Activated naive CD8-positive, alpha-beta T cell treated with anti-CD3 and anti-CD28 coated beads, Interleukin-2, amount 10 ng/mL, durations not matched to agents 7 days and 5 days (primary cell): ENCODE measurements around the gene TLX1. TPM values are rescaled to one million over a fixed set of nuclear protein-coding genes. Genes with fewer than 3 reads are reported as not detected.

Source experiments
- ATAC-seq: fragments of 150-1000 bp; cut with Tn5 transposase; one replicate; pipeline ENCODE4 v1.10.0; 2021; ENCODE audit warnings: low read depth, moderate library complexity
- POLR2A ChIA-PET: fragments of 350-600 bp; sonication (Branson Sonifier 250); formaldehyde crosslinking; loops from one replicate; lab custom pipeline; 2021; ENCODE audit warnings: antibody characterized with exemption; lab: Charles Lee
- DNase-seq: peaks from one replicate; pipeline ENCODE4 v3.0.0; 2021
- H3K27ac Mint-ChIP-seq: one replicate; pipeline ENCODE4 v1.8.0; 2022; ENCODE audit warnings: mild to moderate bottlenecking, mixed read lengths
- H3K27me3 Mint-ChIP-seq: one replicate; pipeline ENCODE4 v1.8.0; 2022; ENCODE audit warnings: mild to moderate bottlenecking, moderate library complexity, mixed read lengths
- H3K36me3 Mint-ChIP-seq: one replicate; pipeline ENCODE4 v1.8.0; 2021; ENCODE audit warnings: mild to moderate bottlenecking, mixed read lengths
- H3K4me1 Mint-ChIP-seq: one replicate; pipeline ENCODE4 v1.8.0; 2021; ENCODE audit warnings: mixed read lengths
- H3K4me3 Mint-ChIP-seq: one replicate; pipeline ENCODE4 v1.8.0; 2022; ENCODE audit warnings: mild to moderate bottlenecking, moderate library complexity, mixed read lengths
- H3K9me3 Mint-ChIP-seq: one replicate; pipeline ENCODE4 v1.8.0; 2021; ENCODE audit warnings: mixed read lengths
- total RNA-seq, 2 experiments: library from RNA; stranded (reverse); gene quantifications; one replicate each; pipeline ENCODE4 v1.2.3, GENCODE V29; 2021

The TLX1 gene
- total RNA-seq, 2 experiments from 2014 or later = not detected

GRCh38 chr10:101157756-101158458, 26.8 kb downstream of the TLX1 start:
- Mint-ChIP-seq H3K9me3 (no peaks in the 10 kb centered on the region), H3K27ac (no peak overlapping the region), H3K27me3 (peaks cover 33% of the 10 kb centered on the region), H3K4me3 (no peak overlapping the region), H3K4me1 (peaks cover 7% of the 10 kb centered on the region), H3K36me3 (no peaks in the 10 kb centered on the region)
- no peak for DNase-seq
- no peak for ATAC-seq
- POLR2A ChIA-PET = no interaction called here

GRCh38 chr10:101158459-101159058, 27.5 kb downstream of the TLX1 start:
- peaks cover 7% of the 10 kb centered on the region for H3K4me1 Mint-ChIP-seq
- H3K9me3 Mint-ChIP-seq = no peaks in the 10 kb centered on the region
- no peak for ATAC-seq
- no peak overlapping the region for H3K27ac Mint-ChIP-seq
- no peaks in the 10 kb centered on the region for H3K36me3 Mint-ChIP-seq
- POLR2A ChIA-PET = no interaction called here
- DNase-seq = no peak
- no peak overlapping the region for H3K4me3 Mint-ChIP-seq
- H3K27me3 Mint-ChIP-seq = peaks cover 32% of the 10 kb centered on the region

- H3K27me3 Mint-ChIP-seq = peaks cover 38% of the 10 kb centered on the region
- peaks cover 10% of the 10 kb centered on the region for H3K4me1 Mint-ChIP-seq
- peak; percentile 68 for ATAC-seq
- peak; percentile 67 for DNase-seq
- POLR2A ChIA-PET = no interaction called here
- H3K36me3 Mint-ChIP-seq = no peaks in the 10 kb centered on the region
- no peak overlapping the region for H3K27ac Mint-ChIP-seq
- H3K4me3 Mint-ChIP-seq = no peak overlapping the region
- no peaks in the 10 kb centered on the region for H3K9me3 Mint-ChIP-seq
Observed at GRCh38 chr10:101161494-101162299, 30.6 kb downstream of the TLX1 start.

GRCh38 chr10:101162677-101163076, 31.6 kb downstream of the TLX1 start:
- Mint-ChIP-seq H3K9me3 (no peaks in the 10 kb centered on the region), H3K27me3 (peaks cover 35% of the 10 kb centered on the region), H3K27ac (no peak overlapping the region), H3K36me3 (no peaks in the 10 kb centered on the region), H3K4me1 (peaks cover 10% of the 10 kb centered on the region), H3K4me3 (no peak overlapping the region)
- ATAC-seq (no peak), DNase-seq (no peak)
- POLR2A ChIA-PET = no interaction called here

GRCh38 chr10:101164020-101164419, 32.9 kb downstream of the TLX1 start:
- no peak overlapping the region for H3K4me3 Mint-ChIP-seq
- H3K36me3 Mint-ChIP-seq = no peaks in the 10 kb centered on the region
- DNase-seq (no peak), ATAC-seq (no peak)
- H3K4me1 Mint-ChIP-seq = peaks cover 10% of the 10 kb centered on the region
- H3K27me3 Mint-ChIP-seq = peaks cover 41% of the 10 kb centered on the region
- H3K9me3 Mint-ChIP-seq = no peaks in the 10 kb centered on the region
- H3K27ac Mint-ChIP-seq = no peak overlapping the region
- POLR2A ChIA-PET = interaction anchor here (0.6 kb wide), 1 partner anchor 731 kb away, joined by 3 read pairs; no protein-coding TSS in a partner anchor

- Mint-ChIP-seq H3K4me3 (no peak overlapping the region), H3K27me3 (peaks cover 45% of the 10 kb centered on the region), H3K4me1 (peaks cover 10% of the 10 kb centered on the region), H3K27ac (no peak overlapping the region), H3K36me3 (no peaks in the 10 kb centered on the region), H3K9me3 (no peaks in the 10 kb centered on the region)
- POLR2A ChIA-PET = no interaction called here
- ATAC-seq (no peak), DNase-seq (no peak)
Observed at GRCh38 chr10:101165736-101166135, 34.6 kb downstream of the TLX1 start.

GRCh38 chr10:101166430-101166829, 35.3 kb downstream of the TLX1 start:
- POLR2A ChIA-PET = no interaction called here

GRCh38 chr10:101172741-101173140, 41.6 kb downstream of the TLX1 start:
- Mint-ChIP-seq H3K27me3 (peaks cover 42% of the 10 kb centered on the region), H3K27ac (no peak overlapping the region), H3K4me1 (peaks cover 2% of the 10 kb centered on the region), H3K9me3 (peaks cover 7% of the 10 kb centered on the region), H3K36me3 (peaks cover 2% of the 10 kb centered on the region), H3K4me3 (no peak overlapping the region)
- DNase-seq (no peak), ATAC-seq (no peak)
- POLR2A ChIA-PET = no interaction called here

More at GRCh38 chr10:101166430-101166829, 35.3 kb downstream of the TLX1 start:
- peaks cover 10% of the 10 kb centered on the region for H3K4me1 Mint-ChIP-seq
- ATAC-seq (no peak), DNase-seq (no peak)
- H3K9me3 Mint-ChIP-seq = no peaks in the 10 kb centered on the region
- peaks cover 47% of the 10 kb centered on the region for H3K27me3 Mint-ChIP-seq
- H3K27ac Mint-ChIP-seq = no peak overlapping the region
- no peak overlapping the region for H3K4me3 Mint-ChIP-seq
- H3K36me3 Mint-ChIP-seq = no peaks in the 10 kb centered on the region

GRCh38 chr10:101174319-101174718, 43.2 kb downstream of the TLX1 start:
- POLR2A ChIA-PET = no interaction called here
- ATAC-seq = no peak

GRCh38 chr10:101176577-101176976, 45.5 kb downstream of the TLX1 start:
- no peak for ATAC-seq
- Mint-ChIP-seq H3K27me3 (peaks cover 37% of the 10 kb centered on the region), H3K9me3 (peaks cover 7% of the 10 kb centered on the region)

More at GRCh38 chr10:101174319-101174718, 43.2 kb downstream of the TLX1 start:
- no peak overlapping the region for H3K27ac Mint-ChIP-seq
- peaks cover 7% of the 10 kb centered on the region for H3K9me3 Mint-ChIP-seq
- no peak for DNase-seq
- H3K36me3 Mint-ChIP-seq = peaks cover 2% of the 10 kb centered on the region
- H3K4me1 Mint-ChIP-seq = peaks cover 2% of the 10 kb centered on the region
- H3K4me3 Mint-ChIP-seq = no peak overlapping the region
- H3K27me3 Mint-ChIP-seq = peaks cover 35% of the 10 kb centered on the region

GRCh38 chr10:101182936-101183335, 51.8 kb downstream of the TLX1 start:
- Mint-ChIP-seq H3K4me3 (no peak overlapping the region), H3K4me1 (no peaks in the 10 kb centered on the region), H3K36me3 (no peaks in the 10 kb centered on the region), H3K27ac (no peak overlapping the region), H3K27me3 (peaks cover 10% of the 10 kb centered on the region), H3K9me3 (no peaks in the 10 kb centered on the region)
- DNase-seq (no peak), ATAC-seq (no peak)
- POLR2A ChIA-PET = no interaction called here

More at GRCh38 chr10:101176577-101176976, 45.5 kb downstream of the TLX1 start:
- H3K4me3 Mint-ChIP-seq = no peak overlapping the region
- no peak overlapping the region for H3K27ac Mint-ChIP-seq
- no peak for DNase-seq
- H3K4me1 Mint-ChIP-seq = peaks cover 2% of the 10 kb centered on the region
- POLR2A ChIA-PET = no interaction called here
- peaks cover 2% of the 10 kb centered on the region for H3K36me3 Mint-ChIP-seq

GRCh38 chr10:101183458-101184183, 52.5 kb downstream of the TLX1 start:
- H3K36me3 Mint-ChIP-seq = no peaks in the 10 kb centered on the region
- peaks cover 10% of the 10 kb centered on the region for H3K27me3 Mint-ChIP-seq
- H3K27ac Mint-ChIP-seq = no peak overlapping the region
- no peaks in the 10 kb centered on the region for H3K9me3 Mint-ChIP-seq
- DNase-seq (no peak), ATAC-seq (no peak)
- no peak overlapping the region for H3K4me3 Mint-ChIP-seq
- H3K4me1 Mint-ChIP-seq = no peaks in the 10 kb centered on the region
- POLR2A ChIA-PET = no interaction called here
